GM06990 (cell line): Measurements from ENCODE around the gene OR2T10.
"Not testable (repeated sequence)": the region's sequence is repeated elsewhere in the genome, so short reads cannot be mapped to it uniquely, and the experiment has no call there.

ENCODE experiments used
- DNase-seq: peaks from one replicate; pipeline ENCODE4 v3.0.0-alpha.2; 2011; ENCODE audit not compliant: insufficient read length; ENCODE audit errors: extremely low read depth
- H3K27me3 ChIP-seq: replicated peaks from 2 replicates; pipeline ENCODE4 v1.6.0; 2011; ENCODE audit warnings: low read length; ENCODE audit not compliant: control insufficient read depth, insufficient read depth
- H3K36me3 ChIP-seq: 2 replicates; pipeline ENCODE4 v1.5.1; 2011; ENCODE audit warnings: low read length; ENCODE audit not compliant: control insufficient read depth, insufficient read depth
- H3K4me3 ChIP-seq: replicated peaks from 2 replicates; pipeline ENCODE4 v1.5.1; 2011; ENCODE audit warnings: low read depth, mild to moderate bottlenecking, control low read depth, low read length
- TF ChIP-seq, protein P1 (sequence below): IDR thresholded peaks from 2 replicates; pipeline ENCODE4 v1.5.1; 2011; ENCODE audit warnings: low read length, control low read depth, mild to moderate bottlenecking, inconsistent platforms; ENCODE audit not compliant: insufficient read depth, poor library complexity, severe bottlenecking

Gene OR2T10

GRCh38 chr1:248585266-248585665 lies 12.2 kb downstream of the OR2T10 start:
- no peaks in the 10 kb centered on the region for H3K27me3 ChIP-seq
- TF ChIP-seq, protein P1, sequence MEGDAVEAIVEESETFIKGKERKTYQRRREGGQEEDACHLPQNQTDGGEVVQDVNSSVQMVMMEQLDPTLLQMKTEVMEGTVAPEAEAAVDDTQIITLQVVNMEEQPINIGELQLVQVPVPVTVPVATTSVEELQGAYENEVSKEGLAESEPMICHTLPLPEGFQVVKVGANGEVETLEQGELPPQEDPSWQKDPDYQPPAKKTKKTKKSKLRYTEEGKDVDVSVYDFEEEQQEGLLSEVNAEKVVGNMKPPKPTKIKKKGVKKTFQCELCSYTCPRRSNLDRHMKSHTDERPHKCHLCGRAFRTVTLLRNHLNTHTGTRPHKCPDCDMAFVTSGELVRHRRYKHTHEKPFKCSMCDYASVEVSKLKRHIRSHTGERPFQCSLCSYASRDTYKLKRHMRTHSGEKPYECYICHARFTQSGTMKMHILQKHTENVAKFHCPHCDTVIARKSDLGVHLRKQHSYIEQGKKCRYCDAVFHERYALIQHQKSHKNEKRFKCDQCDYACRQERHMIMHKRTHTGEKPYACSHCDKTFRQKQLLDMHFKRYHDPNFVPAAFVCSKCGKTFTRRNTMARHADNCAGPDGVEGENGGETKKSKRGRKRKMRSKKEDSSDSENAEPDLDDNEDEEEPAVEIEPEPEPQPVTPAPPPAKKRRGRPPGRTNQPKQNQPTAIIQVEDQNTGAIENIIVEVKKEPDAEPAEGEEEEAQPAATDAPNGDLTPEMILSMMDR = no peak
- no peak overlapping the region for H3K4me3 ChIP-seq
- H3K36me3 ChIP-seq = no peaks in the 10 kb centered on the region
- no peak for DNase-seq

DNA sequence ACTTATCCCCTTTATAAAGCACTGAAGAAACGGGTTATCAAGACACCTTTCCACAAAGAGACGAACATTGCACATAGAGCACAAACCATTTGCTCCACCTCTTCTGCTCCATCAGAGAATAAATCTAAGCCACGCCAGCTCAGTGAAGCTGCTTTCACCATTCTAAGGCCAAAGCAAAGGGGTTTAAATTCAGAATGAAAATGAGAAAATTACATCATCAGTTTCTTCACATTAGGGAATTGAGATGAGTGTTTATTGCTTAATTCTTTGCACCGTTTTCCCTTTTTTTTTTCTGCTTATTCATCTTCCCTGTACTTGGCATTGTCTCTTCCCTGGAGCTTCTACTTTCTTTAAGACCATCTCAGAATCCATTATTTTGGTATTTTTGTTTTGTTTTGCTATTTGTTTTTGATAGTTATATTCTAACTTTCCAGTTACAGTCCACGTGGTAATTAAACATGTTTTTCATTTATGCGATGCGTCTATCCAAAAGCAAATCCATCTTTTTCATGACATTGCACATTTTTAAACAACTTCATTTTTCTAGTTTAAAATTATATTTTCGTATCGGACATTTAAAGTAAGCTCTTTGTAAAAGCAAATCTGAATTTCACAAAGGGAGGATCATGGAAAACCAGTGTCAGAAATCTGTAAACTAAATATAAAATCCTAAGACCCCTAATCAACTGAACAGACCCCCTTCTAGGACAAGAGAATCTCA lies 21.1 kb downstream of the OR2T10 start:
- TF ChIP-seq, protein P1 = no peak
- Histone ChIP-seq H3K4me3 (no peak overlapping the region), H3K27me3 (no peaks in the 10 kb centered on the region), H3K36me3 (no peaks in the 10 kb centered on the region)
- no peak for DNase-seq

DNA sequence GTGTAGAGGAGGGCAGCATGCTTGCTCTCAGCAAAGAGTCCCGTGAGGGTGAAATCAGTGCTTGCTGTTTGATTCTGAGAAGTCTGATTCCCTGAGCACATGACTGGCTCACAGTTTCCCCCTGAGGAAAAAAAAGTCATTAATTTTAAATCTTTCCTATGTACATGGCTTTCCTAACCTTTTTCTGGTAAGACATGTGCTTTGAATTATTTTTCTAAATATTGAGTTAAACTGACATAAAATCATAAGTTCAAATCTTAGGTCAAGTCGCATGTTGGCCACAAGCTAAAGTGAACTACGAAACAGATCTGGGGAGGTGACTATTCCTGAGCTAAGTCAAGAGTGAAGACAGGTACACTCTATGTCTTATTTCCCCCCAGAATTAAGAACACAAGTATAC lies 22.8 kb downstream of the OR2T10 start, which contains the start of gene OR2T34:
OR2T34 (minus strand) TSS at position 101 of the 400 bp plus-strand sequence; CDS start at position 101, 0 bp downstream.
- not testable (repeated sequence) for H3K36me3 ChIP-seq, H3K4me3 ChIP-seq, H3K27me3 ChIP-seq, DNase-seq

DNA sequence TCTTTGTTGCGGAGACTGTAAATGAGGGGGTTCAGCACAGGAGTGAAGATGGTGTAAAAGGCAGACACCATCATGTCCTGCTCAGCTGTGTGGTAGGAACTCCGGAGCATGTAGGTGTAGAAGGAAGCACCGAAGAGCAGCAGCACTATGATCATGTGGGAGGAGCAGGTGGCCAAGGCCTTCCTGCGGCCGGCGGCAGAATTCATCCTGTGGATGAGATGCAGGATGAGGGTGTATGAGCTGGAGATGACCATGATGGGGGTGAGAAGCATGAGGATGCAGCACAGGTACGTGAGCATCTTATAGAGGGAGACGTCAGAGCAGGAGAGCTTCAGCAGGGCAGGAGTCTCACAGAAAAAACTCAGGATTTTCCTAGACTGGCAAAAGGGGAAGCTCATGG lies 23.6 kb downstream of the OR2T10 start:
- DNase-seq, H3K36me3 ChIP-seq, H3K4me3 ChIP-seq, H3K27me3 ChIP-seq: not testable (repeated sequence)

- H3K27me3 ChIP-seq = not testable (repeated sequence)
Observed at GRCh38 chr1:248572049-248572448, 25.5 kb downstream of the OR2T10 start.

GRCh38 chr1:248570811-248571210 lies 26.7 kb downstream of the OR2T10 start:
- not testable (repeated sequence) for H3K4me3 ChIP-seq, H3K36me3 ChIP-seq, H3K27me3 ChIP-seq, DNase-seq

More at GRCh38 chr1:248572049-248572448, 25.5 kb downstream of the OR2T10 start:
- not testable (repeated sequence) for DNase-seq, H3K36me3 ChIP-seq, H3K4me3 ChIP-seq

- DNase-seq, H3K4me3 ChIP-seq, H3K27me3 ChIP-seq, H3K36me3 ChIP-seq: not testable (repeated sequence)
Observed at GRCh38 chr1:248569049-248569448, 28.5 kb downstream of the OR2T10 start.

DNA sequence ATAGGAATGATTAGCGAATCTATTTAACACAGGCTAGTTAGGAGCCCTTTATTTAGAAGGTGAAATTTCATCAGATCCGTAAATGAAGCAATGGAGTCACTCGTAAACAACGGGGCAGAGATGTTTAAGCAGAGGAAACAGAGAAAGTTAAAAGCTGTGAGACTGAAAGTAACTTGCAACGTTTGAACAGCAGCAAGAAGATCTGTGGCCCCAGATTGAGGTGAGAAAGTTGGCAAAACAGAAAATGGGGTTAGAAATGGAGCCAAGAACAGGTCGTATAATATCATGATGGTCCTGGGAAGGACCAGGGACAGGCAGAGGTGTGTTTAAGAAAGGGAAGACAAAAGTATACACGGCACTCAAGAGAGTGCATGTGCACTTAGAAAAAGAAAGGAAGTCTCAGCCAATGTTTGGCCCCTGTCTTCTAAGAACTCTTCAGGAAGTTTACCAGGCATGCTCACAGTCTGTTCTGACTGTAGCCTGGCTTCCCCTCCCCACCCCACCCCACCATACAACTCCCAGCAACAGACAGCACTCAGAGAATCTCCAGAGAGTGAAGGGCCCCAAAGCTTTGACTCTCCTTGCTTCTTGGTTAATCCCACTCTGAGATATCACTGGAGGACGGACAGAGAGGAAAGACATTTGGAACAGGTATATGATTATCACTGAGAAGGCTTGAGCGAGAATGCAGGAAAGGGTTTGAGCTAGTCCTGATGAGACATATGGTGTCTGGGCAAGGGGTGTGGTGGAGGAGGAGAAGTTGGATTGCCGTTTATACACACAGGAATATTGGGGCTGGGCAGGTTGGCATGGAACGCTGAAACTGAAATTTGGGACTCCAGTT lies 31.7 kb downstream of the OR2T10 start:
- not testable (repeated sequence) for H3K36me3 ChIP-seq, DNase-seq, H3K27me3 ChIP-seq
- H3K4me3 ChIP-seq = peak overlapping the region; percentile 10; the same call in 1 of the 2 replicates

DNA sequence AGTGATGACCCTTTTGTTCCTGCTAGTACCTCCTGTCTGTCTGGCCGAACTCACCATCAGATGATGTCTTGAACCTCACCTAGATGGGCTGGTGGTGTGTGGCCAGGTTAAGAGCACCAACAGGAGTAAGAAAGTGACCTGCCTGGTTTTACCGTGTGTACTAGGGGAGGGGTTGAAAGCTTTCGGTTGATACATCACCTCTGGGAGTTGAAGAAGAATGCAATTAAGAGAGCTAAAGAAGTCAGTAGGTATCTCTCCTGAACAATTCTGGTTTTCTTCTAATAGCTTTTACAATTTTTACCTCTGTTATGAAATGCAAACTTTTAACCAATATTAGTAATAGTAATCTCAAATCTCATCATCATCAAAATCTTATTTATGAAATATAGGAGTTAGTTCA lies 34.8 kb downstream of the OR2T10 start, which contains the start of gene OR2T29:
OR2T29 (minus strand) TSS at position 101 of the 400 bp plus-strand sequence. CDS start 3,281 bp downstream, outside the sequence.
- H3K27me3 ChIP-seq, H3K36me3 ChIP-seq, DNase-seq, H3K4me3 ChIP-seq: not testable (repeated sequence)

- H3K36me3 ChIP-seq = not testable (repeated sequence)
Observed at GRCh38 chr1:248551027-248551426, 46.5 kb downstream of the OR2T10 start.

GRCh38 chr1:248547383-248547782 lies 50.1 kb downstream of the OR2T10 start:
- not testable (repeated sequence) for DNase-seq, H3K4me3 ChIP-seq, H3K27me3 ChIP-seq, H3K36me3 ChIP-seq

More at GRCh38 chr1:248551027-248551426, 46.5 kb downstream of the OR2T10 start:
- not testable (repeated sequence) for H3K27me3 ChIP-seq, H3K4me3 ChIP-seq, DNase-seq
